DND-41 (cell line): ENCODE results near the gene NCOA5.

Source experiments
- ATAC-seq: fragments of 200-7000 bp; cut with Tn5 transposase; 3 replicates; pipeline ENCODE4 v1.9.1; 2021; ENCODE audit warnings: low read depth; ENCODE audit not compliant: insufficient read depth
- DNase-seq: peaks from one replicate; pipeline ENCODE4 v3.0.0-alpha.2; 2020
- H2AFZ ChIP-seq: 2 replicates; pipeline ENCODE4 v1.6.0; 2012; ENCODE audit warnings: low read depth, low read length
- H3K27ac ChIP-seq: 2 replicates; pipeline ENCODE4 v1.5.1; 2012; ENCODE audit warnings: low read length, inconsistent platforms
- H3K27me3 ChIP-seq: fragments of 200-600 bp; sonication (generic); 2 replicates; pipeline ENCODE4 v1.6.0; 2012; ENCODE audit warnings: low read length, mild to moderate bottlenecking, inconsistent platforms; ENCODE audit not compliant: insufficient read depth, poor library complexity
- H3K36me3 ChIP-seq: 2 replicates; pipeline ENCODE4 v1.5.1; 2012; ENCODE audit warnings: low read length, inconsistent platforms; ENCODE audit not compliant: insufficient read depth
- H3K4me1 ChIP-seq: 2 replicates; pipeline ENCODE4 v1.5.1; 2012; ENCODE audit warnings: mild to moderate bottlenecking, low read length; ENCODE audit not compliant: insufficient read depth
- H3K4me2 ChIP-seq: 2 replicates; pipeline ENCODE4 v1.6.0; 2012; ENCODE audit warnings: mild to moderate bottlenecking, moderate library complexity, low read length, inconsistent platforms; ENCODE audit not compliant: insufficient read depth
- H3K4me3 ChIP-seq, 2 experiments: fragments of 200-600 bp in 1 of 2; shearing (Covaris generic) in 1 of 2; 2 replicates each; pipeline ENCODE4 v1.5.1; 2012 to 2016; ENCODE audit warnings: inconsistent platforms in 2 of 2, low read length in 2 of 2, mild to moderate bottlenecking in 2 of 2, low read depth in 1 of 2, moderate library complexity in 1 of 2
- H3K79me2 ChIP-seq: 2 replicates; pipeline ENCODE4 v1.6.0; 2012; ENCODE audit warnings: low read length, inconsistent platforms; ENCODE audit not compliant: insufficient read depth
- H3K9ac ChIP-seq: 2 replicates; pipeline ENCODE4 v1.6.0; 2012; ENCODE audit warnings: low read depth, mild to moderate bottlenecking, inconsistent platforms, low read length, moderate library complexity
- H3K9me3 ChIP-seq: 2 replicates; pipeline ENCODE4 v1.5.1; 2012; ENCODE audit warnings: low read length, moderate library complexity, mild to moderate bottlenecking, inconsistent platforms; ENCODE audit not compliant: insufficient read depth, severe bottlenecking
- H4K20me1 ChIP-seq: 2 replicates; pipeline ENCODE4 v1.6.0; 2012; ENCODE audit warnings: low read length; ENCODE audit not compliant: insufficient read depth
- EZH2 ChIP-seq: IDR thresholded peaks from 3 replicates; pipeline ENCODE4 v1.6.1; 2012; ENCODE audit warnings: borderline replicate concordance, low read depth, mild to moderate bottlenecking, moderate library complexity, low read length, inconsistent platforms; ENCODE audit not compliant: severe bottlenecking
- TF ChIP-seq, protein P1 (sequence below): IDR thresholded peaks from 2 replicates; pipeline ENCODE4 v1.5.1; 2012; ENCODE audit warnings: borderline replicate concordance, low read length, moderate library complexity, mild to moderate bottlenecking; ENCODE audit not compliant: poor library complexity, severe bottlenecking; ENCODE audit errors: extremely low read depth

NCOA5 gene

DNA sequence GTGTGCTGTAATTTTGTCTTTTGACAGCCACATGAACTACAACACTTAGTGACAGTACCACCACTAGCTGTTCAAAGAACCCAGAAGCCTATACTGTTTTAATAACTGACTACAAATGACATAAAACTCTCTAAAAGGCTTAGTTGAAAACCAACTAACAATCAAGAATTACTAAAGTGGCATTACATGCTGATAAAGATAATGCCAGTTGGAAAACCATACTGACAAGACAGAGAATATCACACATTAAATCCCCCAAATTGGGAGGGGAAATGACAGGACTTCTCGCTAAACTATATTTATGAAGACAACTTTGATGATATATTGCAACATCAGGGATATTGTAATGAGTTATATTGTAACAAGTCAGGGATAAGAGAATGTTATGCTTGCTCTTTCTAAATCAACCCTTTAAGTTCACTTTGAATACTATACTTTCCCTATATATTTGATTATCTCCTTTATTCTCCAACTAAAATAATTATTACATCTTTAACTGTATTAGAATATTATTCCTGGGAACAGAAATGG is 6.2 kb downstream of the NCOA5 start:
- Histone ChIP-seq H3K4me1 (peaks cover 38% of the 10 kb centered on the region), H3K36me3 (peaks cover 28% of the 10 kb centered on the region), H4K20me1 (peaks cover 92% of the 10 kb centered on the region), H2AFZ (no peak overlapping the region), H3K4me3 (no peak overlapping the region), H3K27ac (no peak overlapping the region), H3K27me3 (no peaks in the 10 kb centered on the region), H3K9me3 (no peaks in the 10 kb centered on the region), H3K4me2 (no peak overlapping the region), H3K9ac (no peak overlapping the region), H3K79me2 (peaks cover 100% of the 10 kb centered on the region)
- DNase-seq = no peak
- no peak for ATAC-seq
- TF ChIP-seq EZH2 = no peak
- TF ChIP-seq, protein P1, sequence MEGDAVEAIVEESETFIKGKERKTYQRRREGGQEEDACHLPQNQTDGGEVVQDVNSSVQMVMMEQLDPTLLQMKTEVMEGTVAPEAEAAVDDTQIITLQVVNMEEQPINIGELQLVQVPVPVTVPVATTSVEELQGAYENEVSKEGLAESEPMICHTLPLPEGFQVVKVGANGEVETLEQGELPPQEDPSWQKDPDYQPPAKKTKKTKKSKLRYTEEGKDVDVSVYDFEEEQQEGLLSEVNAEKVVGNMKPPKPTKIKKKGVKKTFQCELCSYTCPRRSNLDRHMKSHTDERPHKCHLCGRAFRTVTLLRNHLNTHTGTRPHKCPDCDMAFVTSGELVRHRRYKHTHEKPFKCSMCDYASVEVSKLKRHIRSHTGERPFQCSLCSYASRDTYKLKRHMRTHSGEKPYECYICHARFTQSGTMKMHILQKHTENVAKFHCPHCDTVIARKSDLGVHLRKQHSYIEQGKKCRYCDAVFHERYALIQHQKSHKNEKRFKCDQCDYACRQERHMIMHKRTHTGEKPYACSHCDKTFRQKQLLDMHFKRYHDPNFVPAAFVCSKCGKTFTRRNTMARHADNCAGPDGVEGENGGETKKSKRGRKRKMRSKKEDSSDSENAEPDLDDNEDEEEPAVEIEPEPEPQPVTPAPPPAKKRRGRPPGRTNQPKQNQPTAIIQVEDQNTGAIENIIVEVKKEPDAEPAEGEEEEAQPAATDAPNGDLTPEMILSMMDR = no peak

DNA sequence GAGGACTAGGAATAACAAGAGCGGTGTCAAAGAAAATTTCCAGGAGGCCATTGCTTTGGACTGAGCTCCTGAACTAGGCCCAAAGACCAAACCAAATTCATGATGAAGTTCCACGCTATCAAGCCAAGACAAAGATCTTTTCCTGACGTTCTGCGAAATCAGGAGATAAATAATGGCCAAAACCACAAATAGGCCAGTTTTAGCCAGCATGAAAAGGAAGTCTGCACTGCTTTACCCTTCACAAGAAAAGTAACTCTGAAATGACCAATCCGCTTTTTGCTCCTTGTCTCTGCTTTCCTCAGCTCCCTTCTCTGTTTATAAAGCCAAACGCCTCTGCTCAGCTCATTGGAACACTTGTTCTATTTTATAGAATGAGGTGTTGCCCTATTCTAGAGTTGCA is 6.7 kb downstream of the NCOA5 start:
- no peak for DNase-seq
- Histone ChIP-seq H3K9ac (no peak overlapping the region), H3K27me3 (no peaks in the 10 kb centered on the region), H3K79me2 (peaks cover 100% of the 10 kb centered on the region), H2AFZ (no peak overlapping the region), H3K4me2 (no peak overlapping the region), H3K9me3 (no peaks in the 10 kb centered on the region), H3K4me3 (no peak overlapping the region), H3K27ac (no peak overlapping the region), H3K4me1 (peaks cover 33% of the 10 kb centered on the region), H4K20me1 (peaks cover 92% of the 10 kb centered on the region), H3K36me3 (peaks cover 32% of the 10 kb centered on the region)
- no peak for ATAC-seq
- TF ChIP-seq EZH2 = no peak
- TF ChIP-seq, protein P1 = no peak

DNA sequence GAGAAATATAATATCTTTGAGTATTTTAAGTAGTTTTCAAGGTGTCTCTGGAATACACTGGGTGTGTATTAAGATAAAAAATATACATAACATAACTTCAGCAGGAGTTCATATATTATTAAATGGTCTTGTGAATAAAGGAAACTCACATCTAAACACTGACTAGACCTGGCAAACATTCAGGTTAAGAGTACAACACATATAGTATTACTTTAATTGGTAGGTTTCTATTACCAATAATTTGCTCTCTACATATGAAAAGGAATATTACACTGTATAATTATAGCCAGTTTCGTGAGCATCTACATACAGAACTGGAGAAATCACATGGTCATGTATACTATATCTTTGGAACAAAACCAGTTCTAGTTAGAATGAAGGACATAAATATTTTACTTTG is 8.7 kb downstream of the NCOA5 start:
- Histone ChIP-seq H4K20me1 (peaks cover 88% of the 10 kb centered on the region), H2AFZ (no peak overlapping the region), H3K4me1 (peaks cover 13% of the 10 kb centered on the region), H3K36me3 (peaks cover 35% of the 10 kb centered on the region), H3K9ac (no peak overlapping the region), H3K4me3 (no peak overlapping the region), H3K79me2 (peaks cover 99% of the 10 kb centered on the region), H3K4me2 (no peak overlapping the region), H3K9me3 (no peaks in the 10 kb centered on the region), H3K27ac (no peak overlapping the region), H3K27me3 (no peaks in the 10 kb centered on the region)
- DNase-seq (no peak), ATAC-seq (no peak)
- no peak for TF ChIP-seq EZH2
- TF ChIP-seq, protein P1 = no peak

DNA sequence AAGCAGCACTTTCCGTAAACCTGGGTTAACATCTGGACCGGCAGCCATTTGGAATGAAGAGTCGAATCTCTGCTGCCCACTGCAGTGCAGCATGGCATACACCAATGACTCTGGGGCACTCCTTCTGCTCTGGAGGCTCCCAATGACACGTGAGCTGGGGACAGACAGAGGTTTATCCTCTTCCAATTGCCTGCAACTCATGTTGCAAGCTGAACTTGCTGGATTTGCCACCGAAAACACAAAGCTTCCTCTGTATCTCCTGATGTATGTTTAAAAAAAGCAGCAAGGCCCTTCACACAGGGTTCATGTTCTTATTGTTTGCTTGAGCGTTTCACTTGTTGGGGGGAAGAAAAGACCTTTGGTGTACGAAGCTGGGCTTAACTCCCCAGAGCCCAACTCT is 10.8 kb downstream of the NCOA5 start:
- no peak for TF ChIP-seq EZH2
- TF ChIP-seq, protein P1 = no peak
- H3K27ac ChIP-seq = no peak overlapping the region
- no peaks in the 10 kb centered on the region for H3K9me3 ChIP-seq
- H4K20me1 ChIP-seq = peaks cover 88% of the 10 kb centered on the region
- H3K79me2 ChIP-seq = peaks cover 97% of the 10 kb centered on the region
- H3K4me2 ChIP-seq = no peak overlapping the region
- H3K4me3 ChIP-seq = no peak overlapping the region
- DNase-seq (no peak), ATAC-seq (no peak)
- no peak overlapping the region for H3K9ac ChIP-seq
- H3K4me1 ChIP-seq = no peaks in the 10 kb centered on the region
- no peaks in the 10 kb centered on the region for H3K27me3 ChIP-seq
- peaks cover 47% of the 10 kb centered on the region for H3K36me3 ChIP-seq
- H2AFZ ChIP-seq = no peak overlapping the region
